Measurements from ENCODE around the gene MED4. TPM values are rescaled to one million over a fixed set of nuclear protein-coding genes. Genes with fewer than 3 reads are reported as not detected.
"Not testable (repeated sequence)": the region's sequence is repeated elsewhere in the genome, so short reads cannot be mapped to it uniquely, and the experiment has no call there.

MED4 gene
- total RNA-seq, 1 donor from 2014 or later = 34.6 TPM

DNA sequence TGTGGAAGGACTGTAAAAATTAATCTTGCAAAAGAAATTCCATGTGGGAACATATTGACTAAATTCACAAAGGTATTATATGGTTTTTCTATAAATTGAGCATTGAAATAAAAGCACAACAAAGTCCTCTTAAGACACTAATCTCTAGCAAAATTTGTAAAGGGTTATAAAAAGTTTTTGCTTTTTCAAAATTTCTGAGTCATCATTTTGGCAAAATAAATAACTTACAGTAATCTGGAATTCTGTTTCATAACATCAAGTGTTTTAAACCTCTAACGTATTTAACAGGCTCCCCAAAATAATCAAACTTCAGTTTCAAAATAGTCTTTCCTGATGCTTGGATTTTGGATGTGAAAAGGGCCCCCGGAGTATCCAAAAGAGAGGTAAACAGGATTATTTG lies 26.0 kb downstream of the MED4 start:
- Mint-ChIP-seq H3K4me1 (ENCODE audit: low read depth) (no peaks in the 10 kb centered on the region), H3K9me3 (ENCODE audit: low read depth) (peaks cover 14% of the 10 kb centered on the region), H3K36me3 (ENCODE audit: low read depth) (peaks cover 39% of the 10 kb centered on the region), H3K4me3 (ENCODE audit: unreplicated experiment) (no peak overlapping the region), H3K27me3 (ENCODE audit: low read depth) (no peaks in the 10 kb centered on the region), H3K27ac (ENCODE audit: unreplicated experiment) (no peak overlapping the region)
- DNase-seq (ENCODE audit: low spot score) = no peak
- TF ChIP-seq, protein P1, sequence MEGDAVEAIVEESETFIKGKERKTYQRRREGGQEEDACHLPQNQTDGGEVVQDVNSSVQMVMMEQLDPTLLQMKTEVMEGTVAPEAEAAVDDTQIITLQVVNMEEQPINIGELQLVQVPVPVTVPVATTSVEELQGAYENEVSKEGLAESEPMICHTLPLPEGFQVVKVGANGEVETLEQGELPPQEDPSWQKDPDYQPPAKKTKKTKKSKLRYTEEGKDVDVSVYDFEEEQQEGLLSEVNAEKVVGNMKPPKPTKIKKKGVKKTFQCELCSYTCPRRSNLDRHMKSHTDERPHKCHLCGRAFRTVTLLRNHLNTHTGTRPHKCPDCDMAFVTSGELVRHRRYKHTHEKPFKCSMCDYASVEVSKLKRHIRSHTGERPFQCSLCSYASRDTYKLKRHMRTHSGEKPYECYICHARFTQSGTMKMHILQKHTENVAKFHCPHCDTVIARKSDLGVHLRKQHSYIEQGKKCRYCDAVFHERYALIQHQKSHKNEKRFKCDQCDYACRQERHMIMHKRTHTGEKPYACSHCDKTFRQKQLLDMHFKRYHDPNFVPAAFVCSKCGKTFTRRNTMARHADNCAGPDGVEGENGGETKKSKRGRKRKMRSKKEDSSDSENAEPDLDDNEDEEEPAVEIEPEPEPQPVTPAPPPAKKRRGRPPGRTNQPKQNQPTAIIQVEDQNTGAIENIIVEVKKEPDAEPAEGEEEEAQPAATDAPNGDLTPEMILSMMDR (IDR thresholded peaks at IDR 0.05) = no peak

DNA sequence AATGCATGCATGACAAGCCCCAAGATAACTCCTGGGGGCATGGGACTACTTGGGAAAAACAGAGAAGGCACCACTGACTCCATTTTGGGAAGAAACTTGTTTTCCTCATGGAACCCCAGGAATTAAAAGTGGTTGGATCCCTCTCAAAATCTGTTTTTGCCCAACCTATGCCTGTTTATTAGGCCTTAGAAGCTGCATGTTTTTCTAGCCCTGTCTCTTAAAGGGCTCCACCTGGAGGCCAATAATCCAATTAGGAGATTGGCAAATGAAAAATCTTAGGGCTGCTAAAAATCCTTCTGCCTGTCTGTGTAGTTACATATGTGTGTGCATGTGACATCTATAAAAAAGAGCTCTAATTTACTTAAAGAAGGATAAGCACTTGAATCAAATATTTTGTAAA lies 26.9 kb downstream of the MED4 start:
- TF ChIP-seq, protein P1 (IDR thresholded peaks at IDR 0.05) = peak; percentile 59
- DNase-seq (ENCODE audit: low spot score) = no peak
- H3K27me3 Mint-ChIP-seq (ENCODE audit: low read depth) = no peaks in the 10 kb centered on the region

DNA sequence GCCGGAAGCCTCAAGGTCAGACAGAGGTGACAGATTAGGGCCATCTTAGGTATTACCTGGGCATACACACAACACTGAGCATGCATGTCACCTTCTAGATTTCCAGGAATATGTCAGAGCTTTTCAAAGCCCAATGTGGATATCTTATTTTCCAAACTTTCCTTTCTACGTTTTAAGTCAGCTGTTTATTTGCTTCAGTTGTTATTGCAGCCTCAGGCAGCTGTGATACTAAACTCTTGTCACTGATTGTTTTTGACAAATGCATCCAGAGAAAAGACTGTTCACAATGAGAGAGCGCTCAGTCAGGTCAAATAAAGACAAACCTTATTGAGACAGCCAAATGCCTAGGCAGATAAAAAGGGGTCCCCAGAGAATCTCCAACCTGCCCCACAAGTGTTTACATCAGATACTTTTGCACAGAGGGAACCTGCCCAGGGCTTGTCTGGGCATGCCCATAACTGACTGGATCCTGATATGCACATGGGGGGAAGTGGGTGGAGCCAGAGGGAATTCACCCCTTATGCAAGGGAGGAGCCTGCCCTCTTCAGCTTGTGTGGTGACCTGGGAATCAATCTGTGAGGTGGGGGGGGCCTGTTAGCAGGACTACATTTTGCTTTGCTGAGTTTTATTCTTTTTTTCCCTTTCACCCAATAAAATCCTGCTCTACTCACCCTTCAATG lies 28.5 kb downstream of the MED4 start:
- Mint-ChIP-seq H3K9me3 (ENCODE audit: low read depth) (peaks cover 14% of the 10 kb centered on the region), H3K27ac (ENCODE audit: unreplicated experiment) (peak overlapping the region; percentile 12), H3K27me3 (ENCODE audit: low read depth) (no peaks in the 10 kb centered on the region), H3K4me1 (ENCODE audit: low read depth) (no peaks in the 10 kb centered on the region), H3K36me3 (ENCODE audit: low read depth) (peaks cover 24% of the 10 kb centered on the region), H3K4me3 (ENCODE audit: unreplicated experiment) (no peak overlapping the region)
- DNase-seq (ENCODE audit: low spot score) = no peak
- TF ChIP-seq, protein P1 (IDR thresholded peaks at IDR 0.05) = no peak

More for the DNA sequence above, 26.9 kb downstream of the MED4 start:
- Mint-ChIP-seq H3K27ac (ENCODE audit: unreplicated experiment) (no peak overlapping the region), H3K9me3 (ENCODE audit: low read depth) (peaks cover 14% of the 10 kb centered on the region), H3K4me1 (ENCODE audit: low read depth) (no peaks in the 10 kb centered on the region), H3K36me3 (ENCODE audit: low read depth) (peaks cover 36% of the 10 kb centered on the region), H3K4me3 (ENCODE audit: unreplicated experiment) (no peak overlapping the region)

DNA sequence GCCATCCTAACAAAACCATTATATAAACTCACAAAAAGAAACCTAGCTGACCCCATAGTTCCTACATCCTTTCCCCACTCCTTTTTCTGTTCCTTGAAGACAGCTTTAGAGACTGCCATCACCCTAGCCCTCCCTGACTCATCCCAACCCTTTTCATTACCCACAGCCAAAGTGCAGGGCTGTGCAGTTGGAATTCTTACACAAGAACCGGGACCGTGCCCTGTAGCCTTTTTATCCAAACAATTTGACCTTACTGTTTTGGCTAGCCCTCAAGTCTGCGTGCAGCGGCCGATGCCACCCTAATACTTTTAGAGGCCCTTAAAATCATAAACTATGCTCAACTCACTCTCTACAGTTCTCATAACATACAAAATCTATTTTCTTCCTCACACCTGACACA lies 35.0 kb downstream of the MED4 start:
- H3K36me3 Mint-ChIP-seq (ENCODE audit: low read depth); H3K4me3 Mint-ChIP-seq (ENCODE audit: unreplicated experiment); DNase-seq (ENCODE audit: low spot score); H3K27me3 Mint-ChIP-seq (ENCODE audit: low read depth); H3K4me1 Mint-ChIP-seq (ENCODE audit: low read depth); H3K27ac Mint-ChIP-seq (ENCODE audit: unreplicated experiment); H3K9me3 Mint-ChIP-seq (ENCODE audit: low read depth): not testable (repeated sequence)

DNA sequence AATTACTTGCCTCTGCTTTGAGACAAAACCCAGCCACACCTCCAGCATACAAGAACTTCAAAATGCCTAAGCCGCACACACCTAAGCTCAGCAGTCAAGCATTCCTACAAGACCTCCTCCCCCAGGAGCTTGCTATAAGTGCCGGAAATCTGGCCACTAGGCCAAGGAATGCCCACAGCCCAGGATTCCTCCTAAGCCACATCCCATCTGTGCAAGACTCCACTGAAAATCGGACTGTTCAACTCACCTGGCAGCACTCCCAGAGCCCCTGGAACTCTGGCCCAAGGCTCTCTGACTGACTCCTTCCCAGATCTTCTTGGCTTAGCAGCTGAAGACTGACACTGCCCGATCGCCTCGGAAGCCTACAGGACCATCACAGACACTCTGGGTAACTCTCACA lies 36.4 kb downstream of the MED4 start:
- not testable (repeated sequence) for H3K4me1 Mint-ChIP-seq (ENCODE audit: low read depth); DNase-seq (ENCODE audit: low spot score); H3K27me3 Mint-ChIP-seq (ENCODE audit: low read depth); H3K9me3 Mint-ChIP-seq (ENCODE audit: low read depth); H3K36me3 Mint-ChIP-seq (ENCODE audit: low read depth); H3K27ac Mint-ChIP-seq (ENCODE audit: unreplicated experiment); H3K4me3 Mint-ChIP-seq (ENCODE audit: unreplicated experiment)

DNA sequence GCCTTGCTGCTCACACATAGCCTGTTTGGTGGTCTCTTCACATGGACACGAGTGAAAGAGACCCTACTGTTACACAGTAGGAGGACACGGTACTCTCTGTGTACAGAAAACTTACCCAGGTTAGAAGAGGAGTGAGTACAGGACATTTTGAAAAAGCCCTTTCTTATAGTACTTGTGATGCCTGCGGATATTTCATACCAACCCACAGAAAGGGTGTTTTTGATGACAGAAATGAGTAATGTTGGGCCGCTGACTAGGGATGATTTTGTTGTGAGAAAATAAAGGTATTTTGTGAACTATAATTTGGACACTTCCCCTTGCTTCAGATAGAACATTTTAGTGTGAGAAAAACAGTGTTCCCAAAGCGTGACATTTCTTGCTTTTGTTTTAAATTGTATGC lies 39.2 kb downstream of the MED4 start:
- Mint-ChIP-seq H3K27ac (ENCODE audit: unreplicated experiment) (no peak overlapping the region), H3K27me3 (ENCODE audit: low read depth) (no peaks in the 10 kb centered on the region), H3K4me3 (ENCODE audit: unreplicated experiment) (no peak overlapping the region), H3K9me3 (ENCODE audit: low read depth) (no peaks in the 10 kb centered on the region), H3K4me1 (ENCODE audit: low read depth) (no peaks in the 10 kb centered on the region), H3K36me3 (ENCODE audit: low read depth) (peaks cover 13% of the 10 kb centered on the region)
- DNase-seq (ENCODE audit: low spot score) = no peak
- TF ChIP-seq, protein P1 (IDR thresholded peaks at IDR 0.05) = no peak

All from chondrocyte (in vitro differentiated cells).